GM12865 (cell line): Measurements from ENCODE around the gene CADM2.

Source experiments
- DNase-seq: peaks from one replicate; pipeline ENCODE4 v3.0.0; 2010; ENCODE audit warnings: low read depth
- H3K4me3 ChIP-seq: 2 replicates; pipeline ENCODE4 v1.5.1; 2011; ENCODE audit warnings: mild to moderate bottlenecking, low read depth, low read length, control low read depth
- TF ChIP-seq, protein P1 (sequence below): IDR thresholded peaks from 2 replicates; pipeline ENCODE4 v1.5.1; 2011; ENCODE audit warnings: low read length, control low read depth, low read depth, inconsistent platforms; ENCODE audit not compliant: insufficient read depth; ENCODE audit errors: missing control alignments

CADM2 gene

DNA sequence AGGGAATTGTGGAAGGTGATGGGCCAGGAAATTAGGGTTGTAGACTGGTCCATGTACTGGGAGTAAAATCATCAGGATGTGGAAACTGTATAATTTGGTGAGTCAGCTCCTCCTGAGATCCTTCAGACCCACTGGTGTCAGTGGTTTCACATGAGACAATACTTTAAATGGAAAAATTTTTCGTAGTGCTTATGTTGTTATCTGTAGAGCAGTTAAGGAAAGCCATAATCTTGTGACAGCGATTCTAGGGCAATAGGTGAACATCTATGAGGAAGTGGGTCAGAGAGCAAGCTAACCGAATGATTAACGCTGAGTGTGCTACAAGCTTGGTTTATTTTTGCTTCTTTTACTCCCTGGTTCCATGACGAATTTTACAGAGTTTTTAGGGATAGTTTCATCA, 200.6 kb downstream of the CADM2 start:
- no peak overlapping the region for H3K4me3 ChIP-seq
- no peak for DNase-seq
- TF ChIP-seq, protein P1, sequence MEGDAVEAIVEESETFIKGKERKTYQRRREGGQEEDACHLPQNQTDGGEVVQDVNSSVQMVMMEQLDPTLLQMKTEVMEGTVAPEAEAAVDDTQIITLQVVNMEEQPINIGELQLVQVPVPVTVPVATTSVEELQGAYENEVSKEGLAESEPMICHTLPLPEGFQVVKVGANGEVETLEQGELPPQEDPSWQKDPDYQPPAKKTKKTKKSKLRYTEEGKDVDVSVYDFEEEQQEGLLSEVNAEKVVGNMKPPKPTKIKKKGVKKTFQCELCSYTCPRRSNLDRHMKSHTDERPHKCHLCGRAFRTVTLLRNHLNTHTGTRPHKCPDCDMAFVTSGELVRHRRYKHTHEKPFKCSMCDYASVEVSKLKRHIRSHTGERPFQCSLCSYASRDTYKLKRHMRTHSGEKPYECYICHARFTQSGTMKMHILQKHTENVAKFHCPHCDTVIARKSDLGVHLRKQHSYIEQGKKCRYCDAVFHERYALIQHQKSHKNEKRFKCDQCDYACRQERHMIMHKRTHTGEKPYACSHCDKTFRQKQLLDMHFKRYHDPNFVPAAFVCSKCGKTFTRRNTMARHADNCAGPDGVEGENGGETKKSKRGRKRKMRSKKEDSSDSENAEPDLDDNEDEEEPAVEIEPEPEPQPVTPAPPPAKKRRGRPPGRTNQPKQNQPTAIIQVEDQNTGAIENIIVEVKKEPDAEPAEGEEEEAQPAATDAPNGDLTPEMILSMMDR, result no peak

DNA sequence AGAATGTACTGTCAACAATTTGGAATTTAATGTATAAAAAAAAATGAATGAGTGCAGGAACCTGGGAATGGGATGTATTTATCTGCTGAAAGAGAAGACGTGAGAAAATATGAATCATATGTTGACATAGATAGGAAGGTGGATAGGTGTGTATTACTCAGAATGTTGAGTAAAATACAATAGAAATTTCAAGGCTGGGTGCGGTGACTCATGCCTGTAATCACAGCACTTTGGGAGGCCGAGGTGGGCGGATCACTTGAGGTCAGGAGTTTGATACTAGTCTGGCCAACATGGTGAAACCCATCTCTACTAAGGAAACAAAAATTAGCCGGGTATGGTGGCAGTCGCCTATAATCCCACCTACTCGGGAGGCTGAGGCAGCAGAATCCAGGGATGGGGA, 202.8 kb downstream of the CADM2 start:
- TF ChIP-seq, protein P1, result no peak
- no peak overlapping the region for H3K4me3 ChIP-seq
- no peak for DNase-seq

DNA sequence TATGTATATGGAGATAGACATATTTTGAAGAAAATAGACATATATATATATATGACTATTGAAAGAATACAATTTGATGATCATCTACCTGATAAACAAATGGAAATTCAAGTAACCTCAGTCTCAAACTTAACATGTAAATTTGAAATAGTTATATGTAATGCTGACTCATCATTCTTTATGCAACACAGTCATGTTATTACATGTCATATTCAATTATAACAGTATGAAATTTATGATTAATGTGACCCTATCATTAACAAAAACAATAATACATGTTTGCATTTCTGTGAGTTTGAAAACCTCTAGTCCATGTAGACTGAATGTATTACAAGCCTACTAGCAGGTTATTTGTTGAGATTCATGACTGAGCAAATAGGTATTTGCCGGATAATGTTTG, 204.1 kb downstream of the CADM2 start:
- TF ChIP-seq, protein P1, result no peak
- H3K4me3 ChIP-seq, result no peak overlapping the region
- no peak for DNase-seq

DNA sequence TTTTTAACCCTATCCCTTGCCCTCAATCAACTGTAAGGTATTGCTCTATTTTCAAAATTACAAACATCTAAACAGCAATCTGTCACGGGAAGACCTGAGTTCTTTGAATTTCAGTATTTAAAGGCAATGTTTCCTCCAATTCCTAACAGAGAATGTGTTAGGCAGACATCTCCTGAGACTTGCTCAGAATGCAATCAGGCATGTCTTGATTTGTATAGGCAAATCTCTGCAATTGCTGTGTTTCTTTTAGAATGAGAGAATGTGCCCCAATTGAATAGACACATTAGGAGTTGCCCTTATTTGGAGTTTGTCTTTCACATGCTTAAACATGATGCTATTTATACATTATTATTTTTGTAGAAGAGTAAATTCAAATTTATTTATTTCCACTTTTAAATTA, 205.6 kb downstream of the CADM2 start:
- TF ChIP-seq, protein P1, result no peak
- DNase-seq, result no peak
- H3K4me3 ChIP-seq, result no peak overlapping the region

DNA sequence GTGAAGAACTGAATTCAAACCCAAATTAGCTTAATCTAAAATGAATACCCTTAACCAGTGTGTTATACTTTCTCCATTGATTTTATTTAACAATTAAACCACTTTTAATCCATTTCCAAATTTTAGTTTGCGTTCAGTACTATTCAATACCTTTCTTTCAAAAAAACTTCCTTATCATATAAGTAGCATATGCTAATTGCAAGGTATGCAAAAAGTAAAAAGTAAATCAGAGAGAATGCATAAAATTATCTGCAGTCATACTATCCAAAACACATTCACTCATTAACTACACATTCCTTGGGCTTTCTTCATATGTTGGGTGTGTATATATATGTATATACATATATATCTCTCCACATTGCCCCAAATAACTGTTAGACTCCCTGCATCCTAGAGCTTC, 208.8 kb downstream of the CADM2 start:
- TF ChIP-seq, protein P1, result no peak
- DNase-seq, result no peak
- no peak overlapping the region for H3K4me3 ChIP-seq

DNA sequence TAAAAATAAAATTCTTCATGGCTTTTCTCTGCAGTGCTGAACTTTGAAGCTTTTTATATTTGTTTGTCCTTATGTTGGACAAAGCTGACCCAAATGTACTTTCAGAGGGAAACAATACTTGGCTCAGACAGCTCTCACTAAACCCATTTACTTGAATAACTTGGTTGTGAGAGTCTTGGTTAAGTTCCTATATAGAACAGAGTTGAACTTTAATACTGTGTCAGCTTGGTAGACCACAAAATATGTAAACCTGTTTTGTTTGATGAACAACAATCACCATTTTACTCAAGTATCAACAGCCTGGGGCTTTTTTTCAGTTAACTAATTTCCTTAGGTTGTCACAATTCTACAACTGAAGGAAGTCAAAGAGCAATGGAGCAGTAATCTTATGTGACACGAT, 211.9 kb downstream of the CADM2 start:
- DNase-seq, result no peak
- TF ChIP-seq, protein P1, result no peak
- H3K4me3 ChIP-seq, result no peak overlapping the region

DNA sequence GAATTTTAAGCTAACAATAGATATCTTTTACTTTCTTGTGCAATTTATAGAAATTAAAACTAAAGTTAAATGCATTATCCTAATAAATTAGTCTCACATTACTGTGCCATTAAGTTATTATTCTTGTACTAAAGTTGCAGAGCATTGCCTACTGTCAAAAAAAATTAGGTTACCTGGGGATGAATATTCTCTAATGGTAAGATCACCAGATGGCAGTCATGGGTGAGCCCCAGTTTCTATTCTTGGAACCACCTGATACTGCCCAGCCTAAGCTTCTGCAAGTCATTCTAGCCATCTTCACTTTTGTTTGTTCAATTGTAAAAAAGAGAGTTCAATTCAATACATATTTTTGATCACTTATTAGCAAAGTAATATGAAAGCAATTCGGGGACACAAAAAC, 213.2 kb downstream of the CADM2 start:
- H3K4me3 ChIP-seq, result no peak overlapping the region
- TF ChIP-seq, protein P1, result no peak
- DNase-seq, result no peak
